ENCODE data around the gene BAG3.
"Not testable (repeated sequence)": the region's sequence is repeated elsewhere in the genome, so short reads cannot be mapped to it uniquely, and the experiment has no call there.

Gene BAG3

DNA sequence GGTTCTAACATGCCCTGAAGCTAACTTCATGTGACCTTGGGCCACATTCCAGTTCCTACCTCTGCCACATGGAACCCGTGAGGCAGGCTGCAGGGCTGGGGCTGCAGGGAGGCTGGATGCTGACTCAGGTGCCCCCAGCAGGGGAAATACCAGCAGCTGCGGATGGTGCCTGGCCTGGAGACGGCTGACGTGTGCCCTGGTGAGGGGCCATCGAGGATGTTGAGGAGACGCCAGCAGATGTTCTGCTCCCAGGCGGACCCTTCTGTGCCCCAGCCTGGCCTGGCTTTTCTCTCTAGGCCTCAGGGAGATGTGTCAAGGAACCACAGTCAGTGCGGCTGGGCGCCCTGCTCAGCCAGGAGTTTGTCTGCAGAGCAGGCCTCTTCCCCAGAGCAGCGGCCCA is 8.8 kb downstream of the BAG3 start:
- Histone ChIP-seq H3K4me3 (ENCODE audit: insufficient read depth in 1 of 2, low read depth in 1 of 2, low read length in 2 of 2) (no peak overlapping the region), H2BK15ac (ENCODE audit: low read depth, poor library complexity, severe bottlenecking) (no peak overlapping the region), H2BK5ac (ENCODE audit: low read depth, low read length, poor library complexity, severe bottlenecking) (no peak overlapping the region), H2BK12ac (ENCODE audit: low read length in 2 of 2) (peak overlapping the region in 1 of 2 experiments; percentile 59), H3K4me2 (ENCODE audit: low read length, poor library complexity, severe bottlenecking) (peak overlapping the region; percentile 29), H3K9ac (ENCODE audit: low read length) (no peak overlapping the region), H3K4ac (ENCODE audit: low read depth in 1 of 2, low read length in 2 of 2) (peak overlapping the region in 1 of 2 experiments; percentile 13), H3K18ac (ENCODE audit: low read depth in 1 of 2, low read length in 2 of 2) (peak overlapping the region in 1 of 2 experiments; percentile 16), H3K27me3 (ENCODE audit: control insufficient read depth in 1 of 2, insufficient read depth in 1 of 2, low read length in 2 of 2) (no peaks in the 10 kb centered on the region), H3K36me3 (ENCODE audit: control insufficient read depth in 1 of 2, insufficient read depth in 2 of 2, low read depth in 1 of 2, low read length in 2 of 2) (peaks cover 10 to 24% of the 10 kb centered on the region in 2 experiments), H4K8ac (ENCODE audit: low read length) (no peak overlapping the region), H2AFZ (ENCODE audit: low read depth, low read length) (no peak overlapping the region), H3K9me3 (ENCODE audit: control insufficient read depth, low read length) (no peaks in the 10 kb centered on the region), H2BK120ac (ENCODE audit: low read depth, low read length) (no peak overlapping the region), H3K14ac (ENCODE audit: low read length in 2 of 2) (peak overlapping the region in 1 of 2 experiments; percentile 61), H4K91ac (ENCODE audit: low read length) (no peak overlapping the region), H2AK5ac (ENCODE audit: low read length, severe bottlenecking) (peak overlapping the region; percentile 15), H3K79me1 (replicated peaks; ENCODE audit: low read length, poor library complexity, severe bottlenecking) (no peaks in the 10 kb centered on the region), H3K4me1 (ENCODE audit: control insufficient read depth, insufficient read depth, low read depth, low read length) (peaks cover 51% of the 10 kb centered on the region), H3K27ac (ENCODE audit: low read length, poor library complexity, severe bottlenecking) (peak overlapping the region; percentile 87), H3K23ac (ENCODE audit: low read length in 2 of 2) (no peak overlapping the region)
- WGBS: 77% methylated on average over 10 of the region's 10 CpGs
- no peak for DNase-seq

DNA sequence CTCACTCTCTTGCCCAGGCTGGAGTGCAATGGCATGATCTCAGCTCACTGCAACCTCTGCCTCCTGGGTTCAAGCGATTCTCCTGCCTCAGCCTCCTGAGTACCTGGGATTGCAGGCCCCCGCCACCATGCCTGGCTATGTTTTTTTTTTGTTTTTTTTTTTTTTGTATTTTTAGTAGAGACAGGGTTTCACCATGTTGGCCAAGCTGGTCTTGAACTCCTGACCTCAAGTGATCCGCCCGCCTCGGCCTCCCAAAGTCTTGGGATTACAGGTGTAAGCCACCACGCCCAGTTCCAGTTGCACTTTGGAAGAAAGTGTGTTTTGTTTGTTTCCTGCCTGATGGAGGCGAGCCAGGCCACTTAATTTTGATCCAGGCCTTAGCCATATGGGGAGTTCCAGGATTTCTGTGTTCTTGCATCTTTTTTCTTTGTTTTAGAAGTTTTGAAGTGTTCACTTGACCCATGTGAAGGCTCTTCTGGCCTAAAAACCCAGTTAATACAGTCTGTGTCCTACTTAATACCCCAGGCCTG is 11.0 kb downstream of the BAG3 start:
- H3K79me1 ChIP-seq (replicated peaks; ENCODE audit: low read length, poor library complexity, severe bottlenecking); H2BK15ac ChIP-seq (ENCODE audit: low read depth, poor library complexity, severe bottlenecking); H3K4me2 ChIP-seq (ENCODE audit: low read length, poor library complexity, severe bottlenecking); H4K91ac ChIP-seq (ENCODE audit: low read length); H4K8ac ChIP-seq (ENCODE audit: low read length); H3K9ac ChIP-seq (ENCODE audit: low read length); H3K9me3 ChIP-seq (ENCODE audit: control insufficient read depth, low read length); H2BK120ac ChIP-seq (ENCODE audit: low read depth, low read length); DNase-seq; H3K18ac ChIP-seq (ENCODE audit: low read depth in 1 of 2, low read length in 2 of 2); H3K4ac ChIP-seq (ENCODE audit: low read depth in 1 of 2, low read length in 2 of 2); H3K27ac ChIP-seq (ENCODE audit: low read length, poor library complexity, severe bottlenecking); H3K27me3 ChIP-seq (ENCODE audit: control insufficient read depth in 1 of 2, insufficient read depth in 1 of 2, low read length in 2 of 2); H2AFZ ChIP-seq (ENCODE audit: low read depth, low read length); H3K14ac ChIP-seq (ENCODE audit: low read length in 2 of 2); H3K23ac ChIP-seq (ENCODE audit: low read length in 2 of 2); H2BK12ac ChIP-seq (ENCODE audit: low read length in 2 of 2); H3K4me3 ChIP-seq (ENCODE audit: insufficient read depth in 1 of 2, low read depth in 1 of 2, low read length in 2 of 2): not testable (repeated sequence)
- H2AK5ac ChIP-seq (ENCODE audit: low read length, severe bottlenecking): peak overlapping the region; percentile 19
- 96% methylated on average over 6 of the region's 7 CpGs for WGBS
- H2BK5ac ChIP-seq (ENCODE audit: low read depth, low read length, poor library complexity, severe bottlenecking): peak overlapping the region; percentile 34
- H3K36me3 ChIP-seq (ENCODE audit: control insufficient read depth in 1 of 2, insufficient read depth in 2 of 2, low read depth in 1 of 2, low read length in 2 of 2): peaks cover 5 to 20% of the 10 kb centered on the region in 2 experiments
- peaks cover 52% of the 10 kb centered on the region for H3K4me1 ChIP-seq (ENCODE audit: control insufficient read depth, insufficient read depth, low read depth, low read length)

DNA sequence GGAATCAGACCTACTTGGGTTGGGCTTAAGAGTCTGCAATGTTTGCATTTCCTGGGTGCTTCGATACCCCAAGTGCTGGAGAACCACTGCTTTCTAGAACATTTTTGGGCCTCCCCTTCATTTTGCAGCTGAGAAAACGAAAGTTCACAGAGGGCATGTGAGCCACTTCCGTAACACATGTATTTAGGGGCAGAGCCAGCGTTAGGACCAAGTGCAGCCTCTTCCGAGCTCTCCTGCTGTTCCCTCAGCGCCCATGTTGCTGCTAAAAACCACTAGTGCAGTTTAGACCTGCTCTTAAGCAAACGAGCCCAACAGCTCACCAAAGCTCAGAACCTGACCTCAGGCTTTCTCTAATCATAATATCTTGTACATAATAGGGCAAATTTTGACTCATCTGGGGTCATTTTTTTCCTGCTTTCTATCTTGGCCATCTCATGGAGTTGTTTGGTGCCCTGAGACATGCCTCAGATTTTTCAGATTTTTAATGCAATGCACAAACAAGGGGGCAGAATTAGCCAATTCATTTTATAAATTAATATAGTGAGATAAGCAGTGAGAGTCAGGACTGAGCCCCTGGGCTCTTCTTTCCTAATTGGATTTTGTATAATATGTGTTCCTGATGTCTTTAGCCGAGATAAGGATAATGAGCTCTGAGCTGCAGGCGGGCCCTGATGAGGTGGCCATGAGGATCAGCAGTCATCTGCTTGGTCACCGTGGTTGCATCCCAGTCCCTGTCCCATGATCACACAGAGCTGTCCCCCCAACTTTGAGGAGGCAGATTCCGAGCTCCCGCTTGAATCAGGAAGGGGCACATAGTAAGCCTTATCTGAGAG is 12.9 kb downstream of the BAG3 start:
- H2AK5ac ChIP-seq (ENCODE audit: low read length, severe bottlenecking): peak overlapping the region; percentile 81
- no peak overlapping the region for H3K4ac ChIP-seq (ENCODE audit: low read depth in 1 of 2, low read length in 2 of 2)
- no peak overlapping the region for H3K14ac ChIP-seq (ENCODE audit: low read length in 2 of 2)
- H3K79me1 ChIP-seq (replicated peaks; ENCODE audit: low read length, poor library complexity, severe bottlenecking): no peaks in the 10 kb centered on the region
- WGBS: 66% methylated on average over 12 of the region's 12 CpGs
- peak overlapping the region; percentile 5 to 18 for H3K18ac ChIP-seq (ENCODE audit: low read depth in 1 of 2, low read length in 2 of 2)
- H3K36me3 ChIP-seq (ENCODE audit: control insufficient read depth in 1 of 2, insufficient read depth in 2 of 2, low read depth in 1 of 2, low read length in 2 of 2): peaks cover 5 to 14% of the 10 kb centered on the region in 2 experiments
- no peaks in the 10 kb centered on the region for H3K9me3 ChIP-seq (ENCODE audit: control insufficient read depth, low read length)
- no peak for DNase-seq
- H3K4me2 ChIP-seq (ENCODE audit: low read length, poor library complexity, severe bottlenecking): peak overlapping the region; percentile 54
- H2BK120ac ChIP-seq (ENCODE audit: low read depth, low read length): no peak overlapping the region
- H3K23ac ChIP-seq (ENCODE audit: low read length in 2 of 2): peak overlapping the region in 1 of 2 experiments; percentile 23
- no peak overlapping the region for H2BK12ac ChIP-seq (ENCODE audit: low read length in 2 of 2)
- H3K4me3 ChIP-seq (ENCODE audit: insufficient read depth in 1 of 2, low read depth in 1 of 2, low read length in 2 of 2): peak overlapping the region in 1 of 2 experiments; percentile 51
- peak overlapping the region; percentile 33 for H2BK15ac ChIP-seq (ENCODE audit: low read depth, poor library complexity, severe bottlenecking)
- no peak overlapping the region for H2AFZ ChIP-seq (ENCODE audit: low read depth, low read length)
- peak overlapping the region; percentile 63 for H3K27ac ChIP-seq (ENCODE audit: low read length, poor library complexity, severe bottlenecking)
- peak overlapping the region; percentile 36 for H3K9ac ChIP-seq (ENCODE audit: low read length)
- H3K4me1 ChIP-seq (ENCODE audit: control insufficient read depth, insufficient read depth, low read depth, low read length): peaks cover 52% of the 10 kb centered on the region
- no peaks in the 10 kb centered on the region for H3K27me3 ChIP-seq (ENCODE audit: control insufficient read depth in 1 of 2, insufficient read depth in 1 of 2, low read length in 2 of 2)
- H4K91ac ChIP-seq (ENCODE audit: low read length): no peak overlapping the region
- H4K8ac ChIP-seq (ENCODE audit: low read length): peak overlapping the region; percentile 10
- H2BK5ac ChIP-seq (ENCODE audit: low read depth, low read length, poor library complexity, severe bottlenecking): peak overlapping the region; percentile 53

Data from mesenchymal stem cell (in vitro differentiated cells and primary cell).